ENCODE measurements around the gene LETM1.

The LETM1 gene

GRCh38 chr4:1896658-1896991 is 40.7 kb upstream of the LETM1 start:
- no peak overlapping the region for H3K4me3 ChIP-seq (ENCODE audit: insufficient read depth, low read depth, low read length, poor library complexity, severe bottlenecking)
- no peaks in the 10 kb centered on the region for H3K9me3 ChIP-seq (ENCODE audit: control insufficient read depth, low read length)
- no peaks in the 10 kb centered on the region for H3K27me3 ChIP-seq (replicated peaks; ENCODE audit: control insufficient read depth, insufficient read depth, low read length, poor library complexity, severe bottlenecking)
- DNase-seq, result no peak
- H3K27ac ChIP-seq (ENCODE audit: insufficient read depth, low read length, poor library complexity, severe bottlenecking), result no peak overlapping the region
- peaks cover 7% of the 10 kb centered on the region for H3K36me3 ChIP-seq (ENCODE audit: control insufficient read depth, insufficient read depth, low read length)
- H3K4me1 ChIP-seq (ENCODE audit: control insufficient read depth, insufficient read depth, low read length, poor library complexity, severe bottlenecking), result peaks cover 5% of the 10 kb centered on the region

GRCh38 chr4:1895971-1896657 is 40.2 kb upstream of the LETM1 start:
- no peaks in the 10 kb centered on the region for H3K9me3 ChIP-seq (ENCODE audit: control insufficient read depth, low read length)
- no peak overlapping the region for H3K4me3 ChIP-seq (ENCODE audit: insufficient read depth, low read depth, low read length, poor library complexity, severe bottlenecking)
- no peak for DNase-seq
- peaks cover 5% of the 10 kb centered on the region for H3K4me1 ChIP-seq (ENCODE audit: control insufficient read depth, insufficient read depth, low read length, poor library complexity, severe bottlenecking)
- no peaks in the 10 kb centered on the region for H3K27me3 ChIP-seq (replicated peaks; ENCODE audit: control insufficient read depth, insufficient read depth, low read length, poor library complexity, severe bottlenecking)
- peaks cover 7% of the 10 kb centered on the region for H3K36me3 ChIP-seq (ENCODE audit: control insufficient read depth, insufficient read depth, low read length)
- no peak overlapping the region for H3K27ac ChIP-seq (ENCODE audit: insufficient read depth, low read length, poor library complexity, severe bottlenecking)

GRCh38 chr4:1890979-1891570 is 35.1 kb upstream of the LETM1 start:
- no peak overlapping the region for H3K27ac ChIP-seq (ENCODE audit: insufficient read depth, low read length, poor library complexity, severe bottlenecking)
- H3K4me3 ChIP-seq (ENCODE audit: insufficient read depth, low read depth, low read length, poor library complexity, severe bottlenecking), result no peak overlapping the region
- no peaks in the 10 kb centered on the region for H3K36me3 ChIP-seq (ENCODE audit: control insufficient read depth, insufficient read depth, low read length)
- H3K27me3 ChIP-seq (replicated peaks; ENCODE audit: control insufficient read depth, insufficient read depth, low read length, poor library complexity, severe bottlenecking), result no peaks in the 10 kb centered on the region
- DNase-seq, result no peak
- H3K4me1 ChIP-seq (ENCODE audit: control insufficient read depth, insufficient read depth, low read length, poor library complexity, severe bottlenecking), result no peaks in the 10 kb centered on the region
- H3K9me3 ChIP-seq (ENCODE audit: control insufficient read depth, low read length), result no peaks in the 10 kb centered on the region

DNA sequence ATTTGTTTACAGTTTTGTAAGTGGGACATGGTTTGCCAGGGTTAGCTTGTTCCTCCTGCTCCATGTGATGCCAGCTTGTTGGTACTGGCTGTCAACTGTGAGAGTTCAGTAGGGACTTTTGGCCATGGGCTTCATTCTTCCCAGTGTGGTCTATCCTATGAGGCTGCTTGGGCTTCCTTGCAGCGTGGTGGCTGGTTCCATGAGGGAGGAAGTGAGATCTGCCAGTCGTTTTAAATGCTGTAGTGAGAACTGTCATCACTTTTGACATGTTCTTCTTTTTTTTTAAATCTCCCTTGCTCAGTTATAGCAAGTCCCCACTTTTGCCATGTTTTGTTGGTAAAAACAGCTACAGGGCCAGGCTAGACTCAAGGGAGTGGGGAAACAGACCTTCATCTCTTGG is 31.1 kb upstream of the LETM1 start:
- H3K27me3 ChIP-seq (replicated peaks; ENCODE audit: control insufficient read depth, insufficient read depth, low read length, poor library complexity, severe bottlenecking), result no peaks in the 10 kb centered on the region
- H3K36me3 ChIP-seq (ENCODE audit: control insufficient read depth, insufficient read depth, low read length), result no peaks in the 10 kb centered on the region
- no peaks in the 10 kb centered on the region for H3K9me3 ChIP-seq (ENCODE audit: control insufficient read depth, low read length)
- H3K4me1 ChIP-seq (ENCODE audit: control insufficient read depth, insufficient read depth, low read length, poor library complexity, severe bottlenecking), result no peaks in the 10 kb centered on the region
- no peak overlapping the region for H3K4me3 ChIP-seq (ENCODE audit: insufficient read depth, low read depth, low read length, poor library complexity, severe bottlenecking)
- no peak for DNase-seq
- H3K27ac ChIP-seq (ENCODE audit: insufficient read depth, low read length, poor library complexity, severe bottlenecking), result no peak overlapping the region

- no peaks in the 10 kb centered on the region for H3K36me3 ChIP-seq (ENCODE audit: control insufficient read depth, insufficient read depth, low read length)
- DNase-seq, result no peak
These were observed 29.5 kb upstream of the LETM1 start for GRCh38 chr4:1885414-1885813.

GRCh38 chr4:1883583-1883982 is 27.6 kb upstream of the LETM1 start:
- Histone ChIP-seq H3K36me3 (ENCODE audit: control insufficient read depth, insufficient read depth, low read length) (no peaks in the 10 kb centered on the region), H3K4me1 (ENCODE audit: control insufficient read depth, insufficient read depth, low read length, poor library complexity, severe bottlenecking) (no peaks in the 10 kb centered on the region), H3K27me3 (replicated peaks; ENCODE audit: control insufficient read depth, insufficient read depth, low read length, poor library complexity, severe bottlenecking) (no peaks in the 10 kb centered on the region), H3K27ac (ENCODE audit: insufficient read depth, low read length, poor library complexity, severe bottlenecking) (no peak overlapping the region), H3K9me3 (ENCODE audit: control insufficient read depth, low read length) (no peaks in the 10 kb centered on the region), H3K4me3 (ENCODE audit: insufficient read depth, low read depth, low read length, poor library complexity, severe bottlenecking) (no peak overlapping the region)
- DNase-seq, result no peak

More at GRCh38 chr4:1885414-1885813, 29.5 kb upstream of the LETM1 start:
- H3K27me3 ChIP-seq (replicated peaks; ENCODE audit: control insufficient read depth, insufficient read depth, low read length, poor library complexity, severe bottlenecking), result no peaks in the 10 kb centered on the region
- H3K9me3 ChIP-seq (ENCODE audit: control insufficient read depth, low read length), result no peaks in the 10 kb centered on the region
- H3K27ac ChIP-seq (ENCODE audit: insufficient read depth, low read length, poor library complexity, severe bottlenecking), result no peak overlapping the region
- no peak overlapping the region for H3K4me3 ChIP-seq (ENCODE audit: insufficient read depth, low read depth, low read length, poor library complexity, severe bottlenecking)
- H3K4me1 ChIP-seq (ENCODE audit: control insufficient read depth, insufficient read depth, low read length, poor library complexity, severe bottlenecking), result no peaks in the 10 kb centered on the region

GRCh38 chr4:1882850-1883271 is 26.9 kb upstream of the LETM1 start:
- Histone ChIP-seq H3K27me3 (replicated peaks; ENCODE audit: control insufficient read depth, insufficient read depth, low read length, poor library complexity, severe bottlenecking) (no peaks in the 10 kb centered on the region), H3K36me3 (ENCODE audit: control insufficient read depth, insufficient read depth, low read length) (no peaks in the 10 kb centered on the region), H3K4me1 (ENCODE audit: control insufficient read depth, insufficient read depth, low read length, poor library complexity, severe bottlenecking) (no peaks in the 10 kb centered on the region), H3K9me3 (ENCODE audit: control insufficient read depth, low read length) (no peaks in the 10 kb centered on the region), H3K27ac (ENCODE audit: insufficient read depth, low read length, poor library complexity, severe bottlenecking) (no peak overlapping the region), H3K4me3 (ENCODE audit: insufficient read depth, low read depth, low read length, poor library complexity, severe bottlenecking) (no peak overlapping the region)
- no peak for DNase-seq

DNA sequence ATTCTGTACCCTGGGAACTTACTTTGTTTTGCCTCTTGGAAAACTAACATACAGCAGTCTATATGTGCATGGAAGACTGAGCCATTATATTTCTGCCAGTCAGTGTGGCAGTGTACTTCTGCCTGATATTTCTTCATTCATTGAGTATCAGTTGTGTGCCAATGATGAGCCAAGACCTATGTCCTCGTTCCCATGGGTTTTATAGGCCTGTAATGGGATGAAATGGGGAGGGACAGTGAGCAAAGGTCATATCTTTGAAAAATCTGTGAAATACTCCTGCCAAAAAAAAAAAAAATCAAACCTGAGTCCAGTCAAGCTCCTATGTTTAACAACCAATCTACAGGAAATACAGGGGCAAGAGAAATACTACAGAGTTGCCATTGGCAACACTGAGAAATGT is 24.4 kb upstream of the LETM1 start:
- DNase-seq, result no peak
- H3K9me3 ChIP-seq (ENCODE audit: control insufficient read depth, low read length), result no peaks in the 10 kb centered on the region
- H3K27ac ChIP-seq (ENCODE audit: insufficient read depth, low read length, poor library complexity, severe bottlenecking), result no peak overlapping the region
- H3K4me3 ChIP-seq (ENCODE audit: insufficient read depth, low read depth, low read length, poor library complexity, severe bottlenecking), result no peak overlapping the region
- H3K4me1 ChIP-seq (ENCODE audit: control insufficient read depth, insufficient read depth, low read length, poor library complexity, severe bottlenecking), result no peaks in the 10 kb centered on the region
- H3K36me3 ChIP-seq (ENCODE audit: control insufficient read depth, insufficient read depth, low read length), result no peaks in the 10 kb centered on the region
- H3K27me3 ChIP-seq (replicated peaks; ENCODE audit: control insufficient read depth, insufficient read depth, low read length, poor library complexity, severe bottlenecking), result no peaks in the 10 kb centered on the region

DNA sequence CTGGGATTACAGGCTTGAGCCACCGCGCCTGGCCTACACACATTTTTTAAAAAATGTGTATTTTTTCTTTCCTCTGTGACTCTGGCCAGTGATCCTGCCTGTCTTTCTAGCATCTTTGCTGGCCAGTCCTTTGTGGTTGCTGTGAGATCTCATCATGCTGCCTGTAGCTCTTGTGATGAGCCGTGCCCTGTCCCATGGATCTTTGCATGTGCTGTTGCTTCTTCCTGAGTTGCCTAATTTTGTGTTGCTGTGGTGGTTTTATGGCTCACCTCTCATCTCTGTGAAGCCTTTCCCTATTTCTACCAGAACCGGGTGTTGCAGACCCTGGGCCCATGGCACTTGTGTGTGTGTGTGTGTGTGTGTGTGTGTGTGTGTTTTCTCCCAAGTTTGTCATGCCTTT is 23.5 kb upstream of the LETM1 start:
- no peak for DNase-seq
- H3K27ac ChIP-seq (ENCODE audit: insufficient read depth, low read length, poor library complexity, severe bottlenecking), result no peak overlapping the region
- no peaks in the 10 kb centered on the region for H3K36me3 ChIP-seq (ENCODE audit: control insufficient read depth, insufficient read depth, low read length)
- H3K9me3 ChIP-seq (ENCODE audit: control insufficient read depth, low read length), result no peaks in the 10 kb centered on the region
- no peaks in the 10 kb centered on the region for H3K27me3 ChIP-seq (replicated peaks; ENCODE audit: control insufficient read depth, insufficient read depth, low read length, poor library complexity, severe bottlenecking)
- no peak overlapping the region for H3K4me3 ChIP-seq (ENCODE audit: insufficient read depth, low read depth, low read length, poor library complexity, severe bottlenecking)
- H3K4me1 ChIP-seq (ENCODE audit: control insufficient read depth, insufficient read depth, low read length, poor library complexity, severe bottlenecking), result no peaks in the 10 kb centered on the region

DNA sequence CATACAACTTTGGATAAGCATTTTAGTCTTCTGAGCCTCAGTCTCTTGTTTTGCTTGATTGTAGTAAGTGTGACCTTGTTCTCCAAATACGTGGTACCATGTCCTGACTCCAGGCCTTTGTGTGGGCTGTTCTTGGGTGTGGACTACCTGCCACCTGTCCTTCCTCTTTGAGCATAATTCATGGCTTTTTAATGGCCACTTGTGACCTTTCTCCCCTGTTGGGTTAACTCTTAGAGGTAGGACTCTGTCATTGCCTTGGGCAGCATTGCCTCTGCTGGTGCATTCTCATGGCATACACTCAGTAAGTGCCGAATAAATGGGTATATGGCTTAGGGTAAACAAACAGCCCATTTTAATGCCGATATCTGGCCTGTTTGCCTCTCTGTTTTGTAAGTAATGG is 18.2 kb upstream of the LETM1 start:
- no peak for DNase-seq
- Histone ChIP-seq H3K4me1 (ENCODE audit: control insufficient read depth, insufficient read depth, low read length, poor library complexity, severe bottlenecking) (peaks cover 18% of the 10 kb centered on the region), H3K4me3 (ENCODE audit: insufficient read depth, low read depth, low read length, poor library complexity, severe bottlenecking) (no peak overlapping the region), H3K9me3 (ENCODE audit: control insufficient read depth, low read length) (no peaks in the 10 kb centered on the region), H3K27ac (ENCODE audit: insufficient read depth, low read length, poor library complexity, severe bottlenecking) (no peak overlapping the region), H3K36me3 (ENCODE audit: control insufficient read depth, insufficient read depth, low read length) (no peaks in the 10 kb centered on the region), H3K27me3 (replicated peaks; ENCODE audit: control insufficient read depth, insufficient read depth, low read length, poor library complexity, severe bottlenecking) (no peaks in the 10 kb centered on the region)

Data from effector memory CD4-positive, alpha-beta T cell (primary cell).